ENCODE results near the gene KANK2. TPM values are rescaled to one million over a fixed set of nuclear protein-coding genes. Genes with fewer than 3 reads are reported as not detected.
"Not testable (repeated sequence)": the region's sequence is repeated elsewhere in the genome, so short reads cannot be mapped to it uniquely, and the experiment has no call there.

KANK2 gene
- total and polyA plus RNA-seq, 2 experiments from 2014 or later: 76.3 to 215 TPM

GRCh38 chr19:11141937-11142527, 55.3 kb downstream of the KANK2 start:
- H3K27ac ChIP-seq: peak overlapping the region; percentile 94
- DNase-seq: no peak
- H3K4me2 ChIP-seq (ENCODE audit: unreplicated experiment): peak overlapping the region; percentile 39
- H3K4me3 ChIP-seq: 0 out of 2 replicates have a peak overlapping the region, but pooled peaks have one; percentile 13
- H3K27me3 ChIP-seq (replicated peaks; ENCODE audit: insufficient read depth): no peaks in the 10 kb centered on the region
- H3K4me1 ChIP-seq (ENCODE audit: insufficient read depth): peaks cover 34% of the 10 kb centered on the region
- H3K9me3 ChIP-seq (ENCODE audit: low read depth): no peaks in the 10 kb centered on the region
- in situ Hi-C loops (cut with MboI): no loop called here
- H3F3A ChIP-seq (ENCODE audit: insufficient read depth): peaks cover 22% of the 10 kb centered on the region
- H2AFZ ChIP-seq: no peak overlapping the region
- H4K20me1 ChIP-seq (ENCODE audit: insufficient read depth): no peaks in the 10 kb centered on the region
- H3K9ac ChIP-seq: peak overlapping the region; percentile 85; the same call in 1 of the 2 replicates
- 68 to 72% methylated on average over 9 of the region's 9 CpGs for WGBS, 2 experiments (ENCODE audit: low coverage in 1 of 2, low lambda C conversion rate in 2 of 2, missing lambda C conversion rate in 2 of 2)
- no peaks in the 10 kb centered on the region for H3K79me2 ChIP-seq (ENCODE audit: insufficient read depth)
- H3K9me2 ChIP-seq (ENCODE audit: insufficient read depth): no peaks in the 10 kb centered on the region
- TF ChIP-seq EZH2 (IDR thresholded peaks at IDR 0.05; ENCODE audit: insufficient read depth, poor library complexity, severe bottlenecking): no peak
- H3K36me3 ChIP-seq (ENCODE audit: low read depth): no peaks in the 10 kb centered on the region

DNA sequence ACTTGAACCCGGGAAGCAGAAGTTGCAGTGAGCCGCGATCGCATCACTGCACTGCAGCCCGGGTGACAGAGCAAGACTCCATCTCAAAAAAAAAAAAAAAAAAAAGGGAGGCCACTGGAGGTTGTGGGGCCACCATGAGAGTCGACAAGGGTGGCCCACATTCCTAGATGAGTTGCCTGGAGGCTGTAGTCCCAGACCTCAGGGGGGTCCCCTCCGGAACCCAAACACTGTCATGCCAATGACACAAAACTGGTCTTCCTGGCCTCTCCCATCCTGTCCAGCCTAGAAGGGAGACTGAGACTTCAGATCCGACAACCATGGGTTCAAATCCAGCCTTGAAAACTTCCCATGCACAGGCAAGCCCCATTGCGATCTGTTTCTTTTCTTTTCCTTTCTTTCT, 56.4 kb downstream of the KANK2 start:
- 85 to 88% methylated on average over 8 to 9 of the region's 9 CpGs for WGBS, 2 experiments (ENCODE audit: low coverage in 1 of 2, low lambda C conversion rate in 2 of 2, missing lambda C conversion rate in 2 of 2)
- Histone ChIP-seq H3K9me3 (ENCODE audit: low read depth) (no peaks in the 10 kb centered on the region), H3K9ac (no peak overlapping the region), H3K79me2 (ENCODE audit: insufficient read depth) (no peaks in the 10 kb centered on the region), H3K4me1 (ENCODE audit: insufficient read depth) (peaks cover 34% of the 10 kb centered on the region), H3K9me2 (ENCODE audit: insufficient read depth) (no peaks in the 10 kb centered on the region), H3F3A (ENCODE audit: insufficient read depth) (peaks cover 28% of the 10 kb centered on the region), H3K4me2 (ENCODE audit: unreplicated experiment) (no peak overlapping the region), H2AFZ (no peak overlapping the region), H3K36me3 (ENCODE audit: low read depth) (no peaks in the 10 kb centered on the region), H3K4me3 (no peak overlapping the region), H3K27me3 (replicated peaks; ENCODE audit: insufficient read depth) (no peaks in the 10 kb centered on the region), H4K20me1 (ENCODE audit: insufficient read depth) (no peaks in the 10 kb centered on the region), H3K27ac (no peak overlapping the region)
- no peak for TF ChIP-seq EZH2phosphoT487 (IDR thresholded peaks at IDR 0.05; ENCODE audit: insufficient read depth, low read depth)
- TF ChIP-seq EZH2 (IDR thresholded peaks at IDR 0.05; ENCODE audit: insufficient read depth, poor library complexity, severe bottlenecking): no peak
- in situ Hi-C loops (cut with MboI): no loop called here
- no peak for DNase-seq

GRCh38 chr19:11140023-11140538, 57.3 kb downstream of the KANK2 start:
- H3K4me2 ChIP-seq (ENCODE audit: unreplicated experiment); H3K36me3 ChIP-seq (ENCODE audit: low read depth); H3K9me2 ChIP-seq (ENCODE audit: insufficient read depth); H3K27me3 ChIP-seq (replicated peaks; ENCODE audit: insufficient read depth); in situ Hi-C loops (cut with MboI); H3K9ac ChIP-seq; H4K20me1 ChIP-seq (ENCODE audit: insufficient read depth); H3K79me2 ChIP-seq (ENCODE audit: insufficient read depth); H3K9me3 ChIP-seq (ENCODE audit: low read depth); DNase-seq; H3K4me3 ChIP-seq: not testable (repeated sequence)
- peak overlapping the region; percentile 89 for H3K27ac ChIP-seq
- H3K4me1 ChIP-seq (ENCODE audit: insufficient read depth): peaks cover 34% of the 10 kb centered on the region
- peak overlapping the region; percentile 56; the same call in 1 of the 2 replicates for H2AFZ ChIP-seq
- peaks cover 28% of the 10 kb centered on the region for H3F3A ChIP-seq (ENCODE audit: insufficient read depth)
- WGBS, 2 experiments (ENCODE audit: low coverage in 1 of 2, low lambda C conversion rate in 2 of 2, missing lambda C conversion rate in 2 of 2): 91 to 93% methylated on average over 9 to 10 of the region's 10 CpGs

DNA sequence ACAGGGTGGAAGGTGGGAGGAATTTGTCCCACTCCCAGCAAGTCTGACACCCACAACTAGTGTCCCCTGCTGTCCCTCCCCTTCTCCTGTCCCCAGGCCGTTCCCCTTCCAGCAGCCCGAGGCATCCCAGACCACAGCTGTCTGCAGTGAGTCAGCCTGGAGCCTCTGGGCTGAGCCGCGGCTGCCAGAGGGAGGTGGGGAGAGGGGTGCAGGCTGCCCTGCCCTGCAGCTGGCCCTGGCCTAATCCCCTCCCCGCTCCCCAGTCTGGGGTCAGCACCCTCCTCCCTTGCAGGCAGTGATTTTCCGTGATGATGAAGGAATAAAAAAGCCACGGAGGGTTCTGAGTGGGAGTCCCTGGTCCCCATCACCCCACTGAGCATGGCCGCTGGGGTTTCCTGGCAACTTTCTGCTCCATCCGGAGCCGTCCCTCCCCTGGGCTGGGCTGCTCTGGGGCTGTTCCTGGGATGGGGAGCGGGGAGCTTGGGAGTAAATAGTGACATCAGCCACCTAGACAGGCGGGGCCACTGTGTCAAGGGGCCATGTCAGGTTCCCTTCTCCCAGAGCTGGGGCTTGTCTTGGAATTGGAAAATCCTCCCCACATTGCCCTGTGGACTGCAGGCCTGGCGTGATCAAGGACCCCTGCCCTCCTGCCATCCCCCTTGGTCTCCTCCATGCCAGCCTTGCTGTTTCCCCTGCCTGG, 58.6 kb downstream of the KANK2 start:
- 0 to 3% methylated on average over 11 to 13 of the region's 13 CpGs for WGBS, 2 experiments (ENCODE audit: low coverage in 1 of 2, low lambda C conversion rate in 2 of 2, missing lambda C conversion rate in 2 of 2)
- peak overlapping the region; percentile 17 for H3K4me3 ChIP-seq
- peak overlapping the region; percentile 71 for H3K9ac ChIP-seq
- peak overlapping the region; percentile 56 for H2AFZ ChIP-seq
- H3K4me2 ChIP-seq (ENCODE audit: unreplicated experiment): peak overlapping the region; percentile 79
- H4K20me1 ChIP-seq (ENCODE audit: insufficient read depth): no peaks in the 10 kb centered on the region
- peak; percentile 93 for DNase-seq
- peaks cover 34% of the 10 kb centered on the region for H3K4me1 ChIP-seq (ENCODE audit: insufficient read depth)
- H3F3A ChIP-seq (ENCODE audit: insufficient read depth): peaks cover 24% of the 10 kb centered on the region
- H3K79me2 ChIP-seq (ENCODE audit: insufficient read depth): no peaks in the 10 kb centered on the region
- no peaks in the 10 kb centered on the region for H3K36me3 ChIP-seq (ENCODE audit: low read depth)
- no peaks in the 10 kb centered on the region for H3K9me3 ChIP-seq (ENCODE audit: low read depth)
- H3K27ac ChIP-seq: peak overlapping the region; percentile 89
- no peaks in the 10 kb centered on the region for H3K27me3 ChIP-seq (replicated peaks; ENCODE audit: insufficient read depth)
- in situ Hi-C loops (cut with MboI): no loop called here
- no peaks in the 10 kb centered on the region for H3K9me2 ChIP-seq (ENCODE audit: insufficient read depth)
- TF ChIP-seq EZH2phosphoT487 (IDR thresholded peaks at IDR 0.05; ENCODE audit: insufficient read depth, low read depth) (no peak), EZH2 (IDR thresholded peaks at IDR 0.05; ENCODE audit: insufficient read depth, poor library complexity, severe bottlenecking) (no peak)
